ENCODE measurements around the gene NAPB.

Gene NAPB

GRCh38 chr20:23437126-23437899 is 16.0 kb upstream of the NAPB start:
- DNase-seq, result no peak

DNA sequence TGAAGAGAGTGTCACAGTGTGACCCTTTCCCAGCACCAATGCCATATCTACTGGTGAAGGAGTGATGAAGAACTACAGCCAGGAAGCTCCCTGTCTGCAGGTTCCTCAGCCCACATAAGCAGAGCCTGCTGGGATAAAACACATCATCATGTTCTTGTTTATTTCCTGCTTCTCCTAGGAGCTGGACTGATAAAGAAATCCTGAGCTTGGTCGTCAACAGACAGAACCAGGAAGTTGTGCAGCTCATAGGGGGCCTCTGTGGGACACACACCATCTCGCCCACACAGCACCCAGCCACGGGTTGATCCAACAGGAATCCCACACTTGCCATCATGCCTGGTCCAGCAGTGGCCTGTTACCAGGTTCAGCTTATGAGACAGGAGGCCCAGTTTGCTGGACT is 15.4 kb upstream of the NAPB start:
- no peak for DNase-seq

GRCh38 chr20:23435626-23436539 is 14.6 kb upstream of the NAPB start:
- no peak for DNase-seq

GRCh38 chr20:23434521-23435313 is 13.4 kb upstream of the NAPB start:
- DNase-seq, result no peak

GRCh38 chr20:23433628-23434027 is 12.3 kb upstream of the NAPB start:
- no peak for DNase-seq

GRCh38 chr20:23425129-23425528 is 3.8 kb upstream of the NAPB start:
- DNase-seq, result no peak

DNA sequence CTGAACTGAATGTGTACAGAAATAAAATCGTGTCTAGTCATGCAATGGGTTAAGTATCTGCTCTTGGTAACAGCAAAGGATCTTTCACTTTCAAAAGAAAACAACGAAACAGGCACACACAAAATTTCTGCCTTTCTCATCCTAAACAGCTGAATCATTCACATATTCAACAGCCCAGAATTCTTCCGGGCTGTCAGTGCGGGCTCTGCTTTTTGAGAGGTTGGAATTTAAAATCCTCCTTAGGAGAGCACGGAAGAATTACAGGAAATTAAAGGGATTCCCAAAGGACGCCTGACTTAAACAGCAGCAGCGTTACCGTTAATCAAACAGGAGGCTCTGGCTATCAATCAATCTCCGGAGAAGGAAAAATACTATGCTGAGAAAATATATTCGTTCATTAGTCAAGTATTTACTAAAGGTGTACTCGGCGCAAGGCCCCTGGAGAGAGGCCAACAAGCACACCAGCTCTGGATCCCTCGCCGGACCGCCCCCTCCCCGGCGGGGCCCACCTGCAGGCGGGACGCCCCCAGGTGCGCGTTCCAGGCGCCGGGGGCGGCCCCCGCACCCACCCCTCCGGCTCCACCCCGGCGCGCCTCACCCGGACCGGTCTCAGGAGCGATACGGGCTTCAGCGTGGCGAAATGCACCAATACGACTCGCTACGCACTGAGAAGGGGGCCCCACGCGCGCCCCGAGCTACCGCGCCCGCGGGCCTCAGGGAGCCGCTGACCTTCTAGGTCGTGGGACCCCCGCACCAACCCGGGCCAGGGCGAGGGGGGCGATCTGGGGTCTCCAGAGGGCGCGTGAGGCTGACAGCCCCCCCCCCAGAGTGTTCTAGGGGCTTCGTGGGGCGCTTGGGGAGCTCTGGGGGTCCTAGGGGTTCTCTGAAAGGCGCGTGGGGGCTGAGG is 1.0 kb downstream of the NAPB start:
- no peak for DNase-seq

- no peak for DNase-seq
These were observed 1.7 kb downstream of the NAPB start for GRCh38 chr20:23419657-23419994.

- no peak for DNase-seq
These were observed 3.4 kb downstream of the NAPB start for GRCh38 chr20:23417861-23418260.

- DNase-seq, result no peak
These were observed 5.2 kb downstream of the NAPB start for GRCh38 chr20:23415959-23416583.

DNA sequence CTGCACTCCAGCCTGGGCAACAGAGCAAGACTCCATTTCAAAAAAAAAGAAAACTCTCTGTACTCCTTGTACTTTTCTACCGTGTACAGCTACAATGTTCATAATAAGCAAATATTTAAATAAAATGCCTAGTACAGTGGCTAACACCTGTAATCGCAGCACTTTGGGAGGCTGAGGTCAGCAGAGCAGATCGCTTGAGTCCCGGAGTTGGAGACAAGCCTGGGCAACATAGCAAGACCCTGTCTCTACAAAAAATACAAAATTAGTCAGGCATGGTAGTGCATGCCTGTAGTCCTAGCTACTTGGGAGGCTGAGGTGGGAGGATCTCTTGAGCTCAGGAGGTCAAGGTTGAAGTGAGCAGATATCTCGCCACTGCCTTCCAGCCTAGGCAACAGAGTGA is 5.7 kb downstream of the NAPB start:
- no peak for DNase-seq

- DNase-seq, result no peak
These were observed 6.6 kb downstream of the NAPB start for GRCh38 chr20:23414526-23415188.

DNA sequence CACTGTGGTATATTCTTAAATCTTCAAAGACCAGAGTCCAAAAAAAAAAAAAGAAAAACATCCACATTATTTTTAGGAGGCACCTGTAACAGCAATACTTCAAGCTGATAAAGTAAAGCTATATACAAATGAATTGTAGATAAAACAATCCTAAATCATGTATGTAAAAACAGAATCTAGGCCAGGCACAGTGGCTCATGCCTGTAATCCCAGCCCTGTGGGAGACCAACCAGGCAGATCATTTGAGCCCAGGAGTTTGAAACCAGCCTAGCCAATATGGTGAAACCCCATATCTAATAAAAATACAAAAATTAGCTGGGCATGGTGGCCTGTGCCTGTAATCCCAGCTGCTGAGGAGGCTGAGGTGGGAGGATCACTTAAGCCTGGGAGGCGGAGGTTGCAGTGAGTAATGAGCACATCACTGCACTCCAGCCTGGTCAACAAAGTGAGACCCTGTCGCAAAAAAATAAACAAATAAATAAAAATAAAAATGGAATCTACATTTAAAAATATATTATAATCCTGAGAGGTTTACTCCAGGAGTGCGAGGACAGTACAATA is 7.3 kb downstream of the NAPB start:
- no peak for DNase-seq

- DNase-seq, result no peak
These were observed 9.3 kb downstream of the NAPB start for GRCh38 chr20:23412026-23412425.

DNA sequence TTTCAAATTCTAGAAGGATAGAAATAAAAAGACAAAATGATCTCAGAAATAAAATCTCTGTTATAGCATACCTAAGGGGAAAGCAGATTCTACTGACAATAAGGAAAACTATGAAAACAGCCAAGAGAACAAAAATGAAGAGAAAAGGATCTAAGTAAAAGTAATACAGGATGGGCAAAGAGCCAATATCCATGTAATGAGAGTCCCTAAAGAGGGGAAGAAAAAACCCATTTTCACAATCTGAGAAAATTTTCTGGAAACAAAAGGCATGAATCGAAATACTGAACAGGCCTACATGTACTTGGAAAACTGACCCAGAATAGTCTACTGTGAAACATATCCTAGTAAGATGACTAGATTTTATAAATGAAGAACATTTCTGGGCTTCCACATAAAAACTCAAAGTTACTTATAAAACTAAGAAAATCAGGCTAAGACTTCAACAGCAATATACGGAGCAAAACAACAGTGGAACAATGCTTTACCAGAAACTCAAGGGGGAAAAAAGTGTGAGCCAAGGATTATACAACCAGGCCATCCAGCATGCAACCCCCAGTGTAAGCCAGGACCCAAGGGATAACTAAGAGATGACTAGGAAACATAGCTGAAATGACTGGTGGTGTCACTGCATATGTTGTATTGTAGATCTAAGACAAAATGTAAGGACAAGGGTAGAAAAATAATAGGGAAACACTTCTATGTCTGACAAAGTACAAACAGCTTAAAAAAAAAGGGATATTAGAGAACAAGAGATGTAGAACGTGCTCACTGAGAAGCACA is 10.2 kb downstream of the NAPB start:
- DNase-seq, result no peak

DNA sequence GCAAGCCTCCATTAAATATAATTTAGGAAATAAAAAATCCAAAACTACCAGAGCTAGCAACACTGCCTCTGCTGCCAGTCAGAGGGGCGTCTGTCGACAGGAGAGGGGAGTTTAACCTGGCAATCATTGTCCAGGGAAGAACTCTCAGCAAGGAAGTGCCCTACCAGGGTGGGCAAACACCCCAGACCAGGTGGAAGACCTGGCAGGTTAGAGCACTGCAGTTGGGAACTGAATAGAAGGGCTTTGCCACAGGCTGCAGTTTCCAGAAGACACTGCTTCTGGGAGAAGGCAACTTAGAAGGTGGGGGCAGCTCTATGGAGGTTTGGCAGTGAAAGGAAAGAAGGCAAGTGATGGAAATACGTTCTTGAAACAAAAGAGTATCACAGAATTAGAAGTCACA is 11.5 kb downstream of the NAPB start:
- DNase-seq, result no peak

DNA sequence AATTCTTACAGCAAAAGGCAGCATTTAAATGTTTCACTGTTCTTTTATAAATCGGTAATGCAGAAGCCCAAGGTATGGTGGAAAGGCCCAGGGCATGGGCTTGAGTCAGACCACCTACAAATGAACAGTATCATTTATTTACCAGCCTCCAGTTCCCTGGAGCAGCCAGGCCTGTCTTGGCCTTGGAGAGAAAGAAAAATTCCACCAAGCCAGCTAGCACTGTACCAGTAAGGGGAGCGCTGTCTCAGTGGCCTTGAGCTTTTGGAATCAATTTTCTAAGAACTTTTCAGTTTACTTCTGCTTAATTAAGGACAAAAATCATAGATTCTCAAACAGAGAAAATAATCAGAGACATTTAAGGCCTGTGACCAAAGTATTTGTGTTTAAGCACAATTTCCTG is 12.3 kb downstream of the NAPB start:
- DNase-seq, result no peak

DNA sequence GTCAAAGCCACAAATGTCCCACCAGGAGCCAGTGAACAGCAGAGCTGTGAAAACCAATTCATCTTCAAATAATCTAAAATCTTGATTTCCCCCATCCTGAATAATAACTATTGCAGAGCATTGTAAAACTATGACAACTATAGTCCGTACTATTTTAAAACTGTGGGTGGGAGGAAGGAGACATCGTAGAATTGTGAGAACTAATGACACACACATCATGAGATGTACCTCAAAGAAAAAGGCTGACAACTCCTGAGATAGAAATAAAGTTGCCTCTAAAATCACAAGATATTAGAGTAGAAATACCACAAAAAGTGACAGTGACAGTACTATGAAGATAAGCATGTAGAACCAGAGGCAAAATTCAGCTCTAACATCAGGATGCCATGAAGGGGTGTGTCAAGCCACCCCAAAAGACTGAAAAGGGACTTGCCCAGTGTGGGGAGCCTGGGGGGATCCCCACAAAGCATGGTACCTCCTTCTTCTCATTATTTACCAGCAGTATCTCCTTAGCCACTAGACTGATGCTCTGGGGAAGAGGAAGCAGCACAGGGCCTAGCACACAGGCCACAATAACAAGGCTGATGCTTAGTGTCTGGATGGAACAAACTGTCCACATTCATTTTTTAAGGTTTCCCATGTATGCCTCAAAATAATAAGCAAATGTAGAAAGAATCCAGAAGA is 13.4 kb downstream of the NAPB start:
- no peak for DNase-seq

DNA sequence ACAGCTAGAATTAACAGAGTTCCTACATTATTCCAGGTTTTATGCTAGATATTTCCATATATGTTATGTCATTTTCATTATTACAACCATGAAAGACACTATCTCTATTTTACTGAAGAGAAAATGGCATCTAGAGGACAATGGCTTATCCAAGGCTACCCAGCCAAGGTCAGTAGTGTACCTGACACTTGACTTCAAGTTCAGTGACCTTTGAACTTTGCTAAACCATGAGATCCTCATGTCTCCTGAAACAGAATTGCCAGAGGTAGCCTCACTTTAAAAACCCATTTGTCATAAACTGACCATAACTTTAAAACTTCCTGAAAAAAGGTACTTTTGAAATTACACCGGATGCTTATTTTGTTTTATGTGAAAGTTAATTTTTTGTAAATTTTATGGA is 14.4 kb downstream of the NAPB start:
- DNase-seq, result no peak

DNA sequence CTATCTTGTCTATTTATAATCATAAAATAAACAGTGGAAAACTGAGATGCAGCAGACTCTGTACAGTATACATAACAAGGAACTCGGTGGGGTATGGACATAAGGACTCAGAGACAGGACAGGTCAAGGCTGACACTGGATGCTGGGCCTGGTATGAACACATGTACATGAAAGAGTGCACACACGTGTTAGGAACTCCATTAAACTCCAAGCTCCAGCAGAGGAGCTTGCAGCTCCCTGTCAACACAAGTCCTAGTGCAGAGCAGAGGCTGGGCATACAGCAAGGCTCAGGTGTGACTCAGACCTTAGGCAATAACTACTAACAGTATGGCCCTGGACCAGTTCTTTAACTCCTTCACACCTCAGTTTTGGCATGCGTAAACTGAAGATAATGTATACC is 17.1 kb downstream of the NAPB start:
- no peak for DNase-seq

All from DMS79 (cell line).